ENCODE results near the gene CDC42EP4. TPM values are rescaled to one million over a fixed set of nuclear protein-coding genes. Genes with fewer than 3 reads are reported as not detected.

Gene CDC42EP4
- total and polyA plus RNA-seq, 2 donors (not counting 1 experiment from before 2014, with no cell fraction given): 20.9 to 34.2 TPM

DNA sequence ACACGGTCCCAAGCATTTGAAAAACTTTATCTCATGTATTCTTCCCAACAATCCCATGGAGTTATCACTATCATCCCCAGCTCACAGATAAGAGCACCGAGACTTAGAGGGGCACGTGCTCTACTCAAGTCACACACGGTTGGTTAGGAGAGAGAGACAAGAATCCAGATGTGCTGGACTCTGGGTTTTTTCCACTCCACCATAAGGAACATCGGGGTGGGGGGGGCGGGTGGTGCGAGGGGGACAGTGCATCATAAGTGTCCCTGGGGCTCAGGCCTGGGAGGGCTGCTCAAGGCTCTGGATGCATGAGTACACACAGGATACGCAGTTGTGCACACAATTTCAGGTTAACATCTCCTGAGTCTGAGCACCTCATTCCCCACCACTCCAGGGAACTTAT, 7.4 kb downstream of the CDC42EP4 start:
- no peaks in the 10 kb centered on the region for H4K20me1 ChIP-seq (ENCODE audit: control insufficient read depth, extremely low read depth, insufficient read depth, low read length)

DNA sequence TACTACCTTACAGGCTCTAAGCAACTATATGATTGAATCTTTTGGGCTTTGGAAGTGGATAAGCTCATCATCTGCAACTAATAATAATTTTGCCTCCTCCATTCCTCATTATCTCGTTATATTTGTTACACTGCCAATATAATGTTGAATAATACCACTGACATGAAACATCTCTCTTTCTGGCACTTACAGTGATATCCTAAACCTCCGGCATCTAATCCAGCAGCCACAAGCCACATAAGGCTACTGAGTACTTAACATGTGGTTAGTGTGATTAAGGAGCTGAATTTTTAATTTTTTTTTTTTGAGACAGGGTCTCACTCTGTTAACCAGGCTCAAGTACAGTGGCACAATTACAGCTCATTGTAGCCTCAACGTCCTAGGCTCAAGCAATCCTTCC, 9.6 kb downstream of the CDC42EP4 start:
- Histone ChIP-seq H3K4me1 (ENCODE audit: control insufficient read depth, extremely low read depth, insufficient read depth, low read length) (peaks cover 36% of the 10 kb centered on the region), H3K9me3 (ENCODE audit: control insufficient read depth, insufficient read depth, low read depth, low read length) (no peaks in the 10 kb centered on the region), H4K20me1 (ENCODE audit: control insufficient read depth, extremely low read depth, insufficient read depth, low read length) (no peaks in the 10 kb centered on the region), H3K4me3 (replicated peaks in 1 of 4; ENCODE audit: control extremely low read depth in 1 of 4, insufficient read depth in 1 of 4, low read depth in 3 of 4, low read length in 4 of 4) (no peak overlapping the region), H3K27ac (ENCODE audit: insufficient read depth, low read length) (no peak overlapping the region), H3K27me3 (ENCODE audit: control insufficient read depth, insufficient read depth, low read length) (no peaks in the 10 kb centered on the region), H2AFZ (ENCODE audit: low read length) (no peak overlapping the region), H3K36me3 (ENCODE audit: control insufficient read depth, insufficient read depth, low read length) (no peaks in the 10 kb centered on the region), H3K9ac (ENCODE audit: insufficient read depth, low read length) (no peak overlapping the region), H3K79me2 (ENCODE audit: control insufficient read depth, insufficient read depth, low read length) (peaks cover 78% of the 10 kb centered on the region), H3K4me2 (ENCODE audit: extremely low read depth, insufficient read depth, low read length) (no peak overlapping the region)
- peak in 1 of 2 donors; percentile 86 for DNase-seq (ENCODE audit: low read depth in 2 of 2)
- TF ChIP-seq EZH2 (IDR thresholded peaks at IDR 0.05; ENCODE audit: low read length, missing control alignments): no peak
- TF ChIP-seq, protein P1, sequence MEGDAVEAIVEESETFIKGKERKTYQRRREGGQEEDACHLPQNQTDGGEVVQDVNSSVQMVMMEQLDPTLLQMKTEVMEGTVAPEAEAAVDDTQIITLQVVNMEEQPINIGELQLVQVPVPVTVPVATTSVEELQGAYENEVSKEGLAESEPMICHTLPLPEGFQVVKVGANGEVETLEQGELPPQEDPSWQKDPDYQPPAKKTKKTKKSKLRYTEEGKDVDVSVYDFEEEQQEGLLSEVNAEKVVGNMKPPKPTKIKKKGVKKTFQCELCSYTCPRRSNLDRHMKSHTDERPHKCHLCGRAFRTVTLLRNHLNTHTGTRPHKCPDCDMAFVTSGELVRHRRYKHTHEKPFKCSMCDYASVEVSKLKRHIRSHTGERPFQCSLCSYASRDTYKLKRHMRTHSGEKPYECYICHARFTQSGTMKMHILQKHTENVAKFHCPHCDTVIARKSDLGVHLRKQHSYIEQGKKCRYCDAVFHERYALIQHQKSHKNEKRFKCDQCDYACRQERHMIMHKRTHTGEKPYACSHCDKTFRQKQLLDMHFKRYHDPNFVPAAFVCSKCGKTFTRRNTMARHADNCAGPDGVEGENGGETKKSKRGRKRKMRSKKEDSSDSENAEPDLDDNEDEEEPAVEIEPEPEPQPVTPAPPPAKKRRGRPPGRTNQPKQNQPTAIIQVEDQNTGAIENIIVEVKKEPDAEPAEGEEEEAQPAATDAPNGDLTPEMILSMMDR (conservative IDR thresholded peaks at IDR 0.05 in 1 of 2, IDR thresholded peaks at IDR 0.05 in 1 of 2; ENCODE audit: low read depth in 1 of 2, low read length in 2 of 2): no peak

More for the DNA sequence above, 7.4 kb downstream of the CDC42EP4 start:
- Histone ChIP-seq H3K36me3 (ENCODE audit: control insufficient read depth, insufficient read depth, low read length) (no peaks in the 10 kb centered on the region), H3K9me3 (ENCODE audit: control insufficient read depth, insufficient read depth, low read depth, low read length) (no peaks in the 10 kb centered on the region), H3K4me2 (ENCODE audit: extremely low read depth, insufficient read depth, low read length) (peak overlapping the region; percentile 99), H3K4me3 (replicated peaks in 1 of 4; ENCODE audit: control extremely low read depth in 1 of 4, insufficient read depth in 1 of 4, low read depth in 3 of 4, low read length in 4 of 4) (peak overlapping the region in 2 of 4 experiments; percentile 0 to 55), H3K79me2 (ENCODE audit: control insufficient read depth, insufficient read depth, low read length) (peaks cover 83% of the 10 kb centered on the region), H2AFZ (ENCODE audit: low read length) (no peak overlapping the region), H3K9ac (ENCODE audit: insufficient read depth, low read length) (no peak overlapping the region), H3K4me1 (ENCODE audit: control insufficient read depth, extremely low read depth, insufficient read depth, low read length) (peaks cover 41% of the 10 kb centered on the region), H3K27me3 (ENCODE audit: control insufficient read depth, insufficient read depth, low read length) (no peaks in the 10 kb centered on the region), H3K27ac (ENCODE audit: insufficient read depth, low read length) (peak overlapping the region; percentile 98)
- DNase-seq (ENCODE audit: low read depth in 2 of 2): no peak
- TF ChIP-seq, protein P1 (conservative IDR thresholded peaks at IDR 0.05 in 1 of 2, IDR thresholded peaks at IDR 0.05 in 1 of 2; ENCODE audit: low read depth in 1 of 2, low read length in 2 of 2): no peak
- TF ChIP-seq EZH2 (IDR thresholded peaks at IDR 0.05; ENCODE audit: low read length, missing control alignments): no peak

DNA sequence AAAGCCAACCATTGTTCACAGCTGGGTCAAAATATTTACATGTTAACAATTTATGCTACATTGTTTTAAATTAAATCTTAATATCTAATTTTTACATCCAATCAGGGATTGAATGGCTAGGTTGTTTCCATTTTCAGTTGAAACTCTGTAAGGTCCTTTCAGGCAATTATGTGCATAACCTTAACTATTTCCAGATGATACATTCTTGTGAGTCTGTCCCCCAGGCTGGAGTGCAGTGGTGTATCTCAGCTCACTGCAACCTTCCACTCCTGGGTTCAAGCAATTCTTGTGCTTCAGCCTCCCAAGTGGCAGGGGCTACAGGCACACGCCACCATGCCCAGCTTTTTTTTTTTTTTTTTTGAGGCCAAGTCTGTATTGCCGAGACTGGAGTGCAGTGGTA, 10.4 kb downstream of the CDC42EP4 start:
- Histone ChIP-seq H3K4me3 (replicated peaks in 1 of 4; ENCODE audit: control extremely low read depth in 1 of 4, insufficient read depth in 1 of 4, low read depth in 3 of 4, low read length in 4 of 4) (no peak overlapping the region), H3K27me3 (ENCODE audit: control insufficient read depth, insufficient read depth, low read length) (no peaks in the 10 kb centered on the region), H3K4me2 (ENCODE audit: extremely low read depth, insufficient read depth, low read length) (no peak overlapping the region), H4K20me1 (ENCODE audit: control insufficient read depth, extremely low read depth, insufficient read depth, low read length) (no peaks in the 10 kb centered on the region), H3K4me1 (ENCODE audit: control insufficient read depth, extremely low read depth, insufficient read depth, low read length) (peaks cover 29% of the 10 kb centered on the region), H3K27ac (ENCODE audit: insufficient read depth, low read length) (no peak overlapping the region), H2AFZ (ENCODE audit: low read length) (no peak overlapping the region), H3K36me3 (ENCODE audit: control insufficient read depth, insufficient read depth, low read length) (no peaks in the 10 kb centered on the region), H3K9ac (ENCODE audit: insufficient read depth, low read length) (no peak overlapping the region), H3K9me3 (ENCODE audit: control insufficient read depth, insufficient read depth, low read depth, low read length) (no peaks in the 10 kb centered on the region), H3K79me2 (ENCODE audit: control insufficient read depth, insufficient read depth, low read length) (peaks cover 72% of the 10 kb centered on the region)
- no peak for TF ChIP-seq EZH2 (IDR thresholded peaks at IDR 0.05; ENCODE audit: low read length, missing control alignments)
- TF ChIP-seq, protein P1 (conservative IDR thresholded peaks at IDR 0.05 in 1 of 2, IDR thresholded peaks at IDR 0.05 in 1 of 2; ENCODE audit: low read depth in 1 of 2, low read length in 2 of 2): no peak
- DNase-seq (ENCODE audit: low read depth in 2 of 2): no peak

Measured in fibroblast of lung (primary cell).